ENCODE data around the gene NDUFB5. TPM values are rescaled to one million over a fixed set of nuclear protein-coding genes. Genes with fewer than 3 reads are reported as not detected.

The NDUFB5 gene
- polyA plus RNA-seq, 1 donor (not counting 4 experiments of a cell fraction or from before 2014, with no cell fraction given): 70.6 TPM

- H3K36me3 ChIP-seq (ENCODE audit: control insufficient read depth in 2 of 2, extremely low read depth in 1 of 2, insufficient read depth in 2 of 2, low read length in 2 of 2): no peaks in the 10 kb centered on the region
- dilution Hi-C loops (cut with MboI; ENCODE audit: extremely low pct_ligation_motif_present, low sequenced_read_pairs): no loop called here
- no peak overlapping the region for H3K27ac ChIP-seq (ENCODE audit: control insufficient read depth, insufficient read depth, low read length)
- H4K20me1 ChIP-seq (ENCODE audit: control insufficient read depth, extremely low read depth, insufficient read depth, low read length): no peaks in the 10 kb centered on the region
- no peak for DNase-seq (ENCODE audit: low read depth, low spot score)
- no peak overlapping the region for H3K9ac ChIP-seq (ENCODE audit: control insufficient read depth, extremely low read depth, insufficient read depth, low read length)
- no peaks in the 10 kb centered on the region for H3K9me1 ChIP-seq (ENCODE audit: control insufficient read depth, extremely low read depth, insufficient read depth, low read length)
- H3K79me2 ChIP-seq (ENCODE audit: control insufficient read depth, insufficient read depth, low read length): peaks cover 1% of the 10 kb centered on the region
- no peak overlapping the region for H3K4me3 ChIP-seq (ENCODE audit: control insufficient read depth in 2 of 3, extremely low read depth in 1 of 3, insufficient read depth in 2 of 3, low read depth in 1 of 3, low read length in 3 of 3)
- no peaks in the 10 kb centered on the region for H3K27me3 ChIP-seq (ENCODE audit: control insufficient read depth, extremely low read depth, insufficient read depth, low read length)
- no peaks in the 10 kb centered on the region for H3K9me3 ChIP-seq (ENCODE audit: control insufficient read depth, low read depth, low read length)
- H3K4me2 ChIP-seq (ENCODE audit: control insufficient read depth, extremely low read depth, insufficient read depth, low read depth, low read length): no peak overlapping the region
- peaks cover 8% of the 10 kb centered on the region for H3K4me1 ChIP-seq (ENCODE audit: control insufficient read depth, extremely low read depth, insufficient read depth, low read length)
- H2AFZ ChIP-seq (ENCODE audit: control insufficient read depth, low read length): no peak overlapping the region
- TF ChIP-seq CTCF (optimal IDR thresholded peaks at IDR 0.05 in 1 of 3, IDR thresholded peaks at IDR 0.05 in 1 of 3, conservative IDR thresholded peaks at IDR 0.05 in 1 of 3; ENCODE audit: extremely low read depth in 1 of 3, insufficient read depth in 2 of 3, low read length in 3 of 3) (no peak), EZH2 (IDR thresholded peaks at IDR 0.05; ENCODE audit: low read length) (no peak)
- FAIRE-seq: no peak
Measured at GRCh38 chr3:179668429-179668828, 63.8 kb downstream of the NDUFB5 start.

- no peaks in the 10 kb centered on the region for H3K36me3 ChIP-seq (ENCODE audit: control insufficient read depth in 2 of 2, extremely low read depth in 1 of 2, insufficient read depth in 2 of 2, low read length in 2 of 2)
- H3K79me2 ChIP-seq (ENCODE audit: control insufficient read depth, insufficient read depth, low read length): peaks cover 1% of the 10 kb centered on the region
- no peak overlapping the region for H2AFZ ChIP-seq (ENCODE audit: control insufficient read depth, low read length)
- H3K4me3 ChIP-seq (ENCODE audit: control insufficient read depth in 2 of 3, extremely low read depth in 1 of 3, insufficient read depth in 2 of 3, low read depth in 1 of 3, low read length in 3 of 3): no peak overlapping the region
- H3K27me3 ChIP-seq (ENCODE audit: control insufficient read depth, extremely low read depth, insufficient read depth, low read length): no peaks in the 10 kb centered on the region
- H4K20me1 ChIP-seq (ENCODE audit: control insufficient read depth, extremely low read depth, insufficient read depth, low read length): no peaks in the 10 kb centered on the region
- no peak overlapping the region for H3K4me2 ChIP-seq (ENCODE audit: control insufficient read depth, extremely low read depth, insufficient read depth, low read depth, low read length)
- no peaks in the 10 kb centered on the region for H3K9me3 ChIP-seq (ENCODE audit: control insufficient read depth, low read depth, low read length)
- H3K27ac ChIP-seq (ENCODE audit: control insufficient read depth, insufficient read depth, low read length): no peak overlapping the region
- no peak overlapping the region for H3K9ac ChIP-seq (ENCODE audit: control insufficient read depth, extremely low read depth, insufficient read depth, low read length)
- no peaks in the 10 kb centered on the region for H3K9me1 ChIP-seq (ENCODE audit: control insufficient read depth, extremely low read depth, insufficient read depth, low read length)
- no peak for TF ChIP-seq EZH2 (IDR thresholded peaks at IDR 0.05; ENCODE audit: low read length)
- TF ChIP-seq CTCF (optimal IDR thresholded peaks at IDR 0.05 in 1 of 3, IDR thresholded peaks at IDR 0.05 in 1 of 3, conservative IDR thresholded peaks at IDR 0.05 in 1 of 3; ENCODE audit: extremely low read depth in 1 of 3, insufficient read depth in 2 of 3, low read length in 3 of 3): no peak
- dilution Hi-C loops (cut with MboI; ENCODE audit: extremely low pct_ligation_motif_present, low sequenced_read_pairs): no loop called here
- DNase-seq (ENCODE audit: low read depth, low spot score): no peak
- no peak for FAIRE-seq
- peaks cover 8% of the 10 kb centered on the region for H3K4me1 ChIP-seq (ENCODE audit: control insufficient read depth, extremely low read depth, insufficient read depth, low read length)
Measured at GRCh38 chr3:179670311-179670710, 65.7 kb downstream of the NDUFB5 start.

Measured in keratinocyte (primary cell).